HG03039 (cell line): Measurements from ENCODE around the gene ANKS3.
"Not testable (repeated sequence)": the region's sequence is repeated elsewhere in the genome, so short reads cannot be mapped to it uniquely, and the experiment has no call there.

Experiments
- ATAC-seq: cut with Tn5 transposase; IDR thresholded peaks from one replicate; pipeline ENCODE4 v1.9.1; 2021; ENCODE audit warnings: mild to moderate bottlenecking, moderate library complexity; ENCODE audit not compliant: unreplicated experiment

The ANKS3 gene

DNA sequence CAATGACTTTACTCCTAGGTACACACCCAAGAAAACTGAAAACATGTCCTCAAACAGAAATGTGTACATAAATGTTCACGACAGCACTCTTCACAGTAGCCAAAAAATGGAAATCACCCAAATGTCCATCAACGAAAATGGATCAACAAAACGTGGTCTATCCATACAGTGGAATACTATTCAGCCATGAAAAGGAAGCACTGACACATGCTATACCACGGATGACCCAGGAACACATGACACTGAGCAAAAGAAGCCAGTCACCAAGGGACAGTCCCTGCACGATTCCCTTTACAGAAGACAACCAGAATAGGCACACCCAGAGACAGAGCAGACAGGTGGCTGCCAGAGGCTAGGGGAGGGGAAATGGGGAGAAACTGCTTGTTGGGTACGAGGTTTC lies 21.6 kb upstream of the ANKS3 start:
- no peak for ATAC-seq

GRCh38 chr16:4754865-4755264 lies 20.8 kb upstream of the ANKS3 start:
- ATAC-seq: no peak

- ATAC-seq: no peak
Measured at GRCh38 chr16:4753227-4753626, 19.2 kb upstream of the ANKS3 start.

DNA sequence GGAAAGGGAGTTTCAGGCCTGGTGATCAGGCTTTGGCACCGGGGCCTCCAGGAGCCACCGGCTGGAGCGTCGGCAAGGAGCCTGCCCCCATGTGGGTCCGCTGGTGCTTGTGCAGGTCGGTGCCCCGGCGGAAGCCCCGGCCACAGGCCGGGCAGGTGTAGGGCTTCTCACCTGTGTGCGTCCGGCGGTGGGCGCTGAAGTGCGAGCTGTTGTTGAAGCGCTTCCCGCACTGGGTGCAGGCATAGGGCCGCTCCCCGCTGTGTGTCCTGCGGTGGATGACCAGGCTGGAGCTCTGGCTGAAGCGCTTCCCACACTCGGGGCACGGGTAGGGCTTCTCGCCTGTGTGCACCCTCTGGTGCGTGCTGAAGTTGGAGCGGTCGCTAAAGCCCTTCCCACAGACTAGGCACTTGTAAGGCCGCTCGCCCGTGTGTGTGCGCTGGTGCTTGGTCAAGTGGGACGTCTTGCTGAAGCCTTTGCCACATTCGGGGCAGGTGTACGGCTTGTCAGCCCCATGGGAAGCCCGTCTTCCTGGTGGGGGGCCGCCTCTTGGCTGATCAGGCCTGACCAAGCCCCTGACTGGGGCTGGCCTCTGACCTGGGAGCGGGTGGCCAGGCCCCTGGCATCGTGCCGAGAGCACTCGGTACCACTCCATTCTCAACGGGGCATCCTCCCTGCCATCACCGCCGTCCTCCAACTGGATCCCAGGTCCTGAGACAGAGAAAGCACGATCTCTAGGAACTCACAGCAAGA lies 18.5 kb upstream of the ANKS3 start:
- ATAC-seq: no peak

- ATAC-seq: no peak
Measured at GRCh38 chr16:4750896-4751295, 16.8 kb upstream of the ANKS3 start.

GRCh38 chr16:4749700-4750257 lies 15.7 kb upstream of the ANKS3 start:
- ATAC-seq: no peak

DNA sequence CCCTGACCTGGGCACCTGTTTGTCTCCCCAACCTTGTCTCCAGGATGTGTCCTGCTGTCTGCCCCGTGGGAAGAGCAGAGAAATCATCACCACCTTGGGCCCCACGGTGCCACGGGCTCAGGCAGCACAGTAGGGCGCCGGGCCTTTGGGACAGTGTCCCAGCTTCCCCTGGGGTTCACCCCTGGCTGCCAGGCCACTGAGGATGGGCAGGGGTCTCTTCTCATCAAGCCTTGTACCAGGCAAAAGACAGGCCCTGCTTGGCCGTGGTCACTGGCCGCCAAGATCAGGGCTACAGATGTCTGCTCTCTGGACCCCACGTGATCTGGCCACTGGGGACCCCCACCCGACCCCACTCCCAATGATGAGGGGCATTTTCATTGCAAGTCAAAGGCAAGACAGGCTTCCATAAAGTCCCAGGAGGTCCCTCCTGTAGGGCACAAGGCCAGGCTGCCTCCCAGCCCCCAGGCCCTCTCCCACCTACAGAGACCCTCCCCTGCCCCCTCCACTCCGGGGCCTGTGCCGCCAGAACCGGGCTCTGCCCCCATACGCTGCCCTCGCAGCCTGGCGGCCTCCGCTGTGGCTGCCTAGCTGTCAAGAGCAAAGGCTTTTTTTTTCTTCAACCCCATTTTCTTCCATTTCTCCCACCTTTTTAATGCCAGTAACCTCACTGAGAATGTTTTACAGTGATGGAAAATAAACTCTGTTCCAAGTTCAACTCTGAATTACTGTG lies 14.8 kb upstream of the ANKS3 start:
- no peak for ATAC-seq

DNA sequence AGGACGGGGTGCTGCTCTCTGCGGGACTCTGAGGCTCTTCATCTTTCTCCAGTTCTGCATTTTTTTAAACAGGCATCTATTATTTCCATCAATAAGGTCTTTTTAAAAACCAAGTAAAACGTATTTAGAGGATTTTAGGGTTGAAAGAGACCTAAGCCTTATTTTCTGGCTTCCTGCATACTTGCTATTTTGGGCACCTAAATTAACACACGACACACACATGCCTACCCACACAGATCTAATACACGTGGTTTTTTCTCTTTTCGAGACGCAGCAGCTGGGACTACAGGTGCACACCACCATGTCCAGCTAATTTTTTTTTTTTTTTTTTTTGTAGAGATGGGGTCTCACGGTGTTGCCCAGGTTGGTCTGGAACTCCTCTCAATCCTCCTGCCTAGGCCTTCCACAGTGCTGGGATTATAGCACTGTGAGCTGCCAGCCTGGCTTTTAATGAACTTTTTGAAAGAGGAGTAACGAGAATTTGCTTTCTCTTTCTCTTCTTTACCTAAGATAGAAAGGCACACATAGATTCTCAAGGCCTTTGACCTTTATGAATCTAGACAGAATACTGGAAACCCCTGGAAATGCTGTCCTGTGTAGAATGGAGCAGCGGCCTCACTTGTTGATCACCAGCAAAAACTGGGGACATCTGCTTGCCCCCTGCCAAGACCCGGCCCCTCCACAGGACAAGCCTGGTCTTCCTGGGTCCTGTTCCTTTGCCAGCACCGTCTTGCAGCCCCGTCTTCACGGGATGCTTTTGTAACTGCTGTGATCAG lies 14.0 kb upstream of the ANKS3 start:
- ATAC-seq: no peak

DNA sequence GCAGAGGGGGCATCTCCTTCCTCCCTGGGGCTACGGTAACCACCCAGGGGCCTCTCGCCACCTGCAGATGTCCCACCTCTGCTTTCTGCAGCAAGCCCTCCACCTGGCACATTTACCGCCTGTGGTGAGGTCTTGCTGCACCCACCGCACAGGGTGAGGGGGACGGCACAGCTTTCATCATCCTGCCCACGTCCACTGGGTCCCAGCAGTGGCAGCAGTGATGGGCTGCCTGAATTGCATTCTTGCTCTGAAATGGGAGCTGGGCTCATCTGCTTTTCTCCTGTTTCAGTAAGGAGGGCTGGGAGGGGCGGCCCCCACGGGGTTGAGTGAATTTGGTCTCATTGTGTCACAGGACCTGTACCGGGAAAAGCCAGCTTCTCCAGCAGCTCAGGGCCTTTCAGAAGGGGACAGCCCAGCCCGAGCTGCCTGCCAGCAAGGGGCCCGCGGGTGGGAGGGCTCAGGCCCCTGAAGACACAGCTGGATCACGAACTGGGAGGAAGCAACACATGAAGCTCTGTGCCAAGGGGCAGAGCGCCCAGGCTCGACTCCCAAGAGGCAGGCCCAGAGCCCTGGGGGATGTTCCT lies 13.0 kb upstream of the ANKS3 start:
- no peak for ATAC-seq

DNA sequence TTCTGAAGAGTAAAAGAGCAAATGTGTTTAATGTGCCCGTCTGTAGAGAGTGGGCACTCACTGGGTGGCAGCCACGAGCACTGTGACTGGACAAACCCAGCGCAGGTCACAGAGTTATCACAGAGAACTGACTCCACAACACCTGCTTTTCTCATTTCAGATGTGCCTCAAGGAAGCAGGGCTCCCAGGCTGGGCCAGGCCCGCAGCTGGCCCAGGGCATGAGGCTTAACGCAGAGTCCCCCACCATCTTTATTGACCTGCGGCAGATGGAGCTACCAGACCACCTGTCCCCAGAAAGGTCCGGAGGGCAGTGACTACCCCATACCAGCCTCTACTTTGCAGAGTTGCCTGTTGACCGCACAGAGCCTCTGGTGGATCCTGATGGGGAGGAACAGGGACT lies 12.1 kb upstream of the ANKS3 start:
- ATAC-seq: no peak

GRCh38 chr16:4745274-4745569 lies 11.2 kb upstream of the ANKS3 start:
- ATAC-seq: no peak

DNA sequence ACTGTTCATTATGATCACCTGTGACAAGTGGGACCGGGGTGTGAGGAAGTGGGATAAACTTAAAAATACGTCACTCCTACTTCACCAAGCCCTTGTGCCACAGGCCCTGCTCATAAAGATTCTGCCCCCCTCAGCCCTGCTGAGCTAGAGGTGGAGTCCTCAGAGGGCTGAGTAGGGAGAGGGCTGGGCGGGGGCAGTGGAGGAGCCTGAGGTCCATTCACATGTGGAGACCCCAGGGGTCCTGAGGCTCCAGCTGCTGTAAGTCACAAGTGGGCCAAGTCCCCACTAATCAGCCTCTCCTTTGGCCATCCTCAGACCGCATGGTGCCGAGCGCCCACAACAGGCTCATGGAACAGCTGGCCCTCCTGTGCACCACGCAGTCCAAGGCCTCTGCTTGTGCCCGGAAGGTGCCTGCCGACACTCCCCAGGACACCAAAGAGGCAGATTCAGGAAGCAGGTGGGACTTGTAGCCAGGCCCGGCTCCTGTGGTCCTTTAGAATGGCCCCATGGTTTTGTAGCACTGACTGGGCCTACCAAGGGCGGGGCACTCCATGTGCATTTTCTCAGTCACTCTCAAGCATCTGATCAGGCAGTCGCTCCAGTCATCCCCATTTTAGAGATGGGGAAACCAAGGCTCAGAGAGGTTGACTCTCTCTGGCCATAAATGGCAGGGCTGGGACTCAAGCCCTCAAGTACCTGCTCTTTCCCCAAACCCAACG lies 10.6 kb upstream of the ANKS3 start:
- ATAC-seq: no peak

- no peak for ATAC-seq
Measured at GRCh38 chr16:4743226-4743878, 9.3 kb upstream of the ANKS3 start.

DNA sequence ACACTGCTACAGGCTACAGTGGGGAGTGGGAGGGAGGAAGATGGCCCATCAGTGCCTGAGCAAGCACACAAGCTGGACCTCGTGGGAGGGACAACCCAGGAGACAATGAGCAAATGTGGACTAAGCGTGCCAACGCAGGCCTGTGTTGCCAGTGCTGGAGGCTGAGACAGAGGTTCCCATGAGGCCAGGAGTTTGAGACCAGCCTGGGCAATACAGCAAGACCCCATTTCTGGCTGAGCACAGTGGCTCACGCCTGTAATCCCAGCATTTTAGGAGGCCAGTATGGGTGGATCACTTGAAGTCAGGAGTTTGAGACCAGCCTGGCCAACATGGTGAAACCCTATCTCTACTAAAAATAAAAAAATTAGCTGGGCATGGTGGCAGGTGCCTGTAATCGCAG lies 4.3 kb upstream of the ANKS3 start:
- not testable (repeated sequence) for ATAC-seq

GRCh38 chr16:4737545-4737944 lies 3.5 kb upstream of the ANKS3 start:
- no peak for ATAC-seq

DNA sequence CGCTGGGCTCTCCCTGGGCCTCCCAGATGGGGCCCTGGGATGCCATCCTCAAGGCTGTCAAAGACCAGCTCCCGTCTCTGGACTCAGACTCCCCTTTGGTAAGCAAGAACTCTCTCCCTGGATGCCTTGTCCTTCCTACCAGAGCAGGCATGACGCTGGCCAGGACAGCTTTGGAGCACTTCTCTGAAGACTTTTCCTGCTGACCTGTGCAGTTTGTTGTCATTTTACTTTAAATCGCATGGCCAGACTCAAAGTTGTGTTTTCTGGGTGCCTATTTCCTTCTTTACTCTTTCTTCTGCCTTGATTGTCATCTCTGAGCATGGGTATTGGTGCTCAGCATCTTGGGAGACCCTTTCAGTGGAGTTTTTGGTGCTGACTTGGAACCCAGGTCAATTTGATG lies 2.5 kb upstream of the ANKS3 start:
- ATAC-seq: no peak

DNA sequence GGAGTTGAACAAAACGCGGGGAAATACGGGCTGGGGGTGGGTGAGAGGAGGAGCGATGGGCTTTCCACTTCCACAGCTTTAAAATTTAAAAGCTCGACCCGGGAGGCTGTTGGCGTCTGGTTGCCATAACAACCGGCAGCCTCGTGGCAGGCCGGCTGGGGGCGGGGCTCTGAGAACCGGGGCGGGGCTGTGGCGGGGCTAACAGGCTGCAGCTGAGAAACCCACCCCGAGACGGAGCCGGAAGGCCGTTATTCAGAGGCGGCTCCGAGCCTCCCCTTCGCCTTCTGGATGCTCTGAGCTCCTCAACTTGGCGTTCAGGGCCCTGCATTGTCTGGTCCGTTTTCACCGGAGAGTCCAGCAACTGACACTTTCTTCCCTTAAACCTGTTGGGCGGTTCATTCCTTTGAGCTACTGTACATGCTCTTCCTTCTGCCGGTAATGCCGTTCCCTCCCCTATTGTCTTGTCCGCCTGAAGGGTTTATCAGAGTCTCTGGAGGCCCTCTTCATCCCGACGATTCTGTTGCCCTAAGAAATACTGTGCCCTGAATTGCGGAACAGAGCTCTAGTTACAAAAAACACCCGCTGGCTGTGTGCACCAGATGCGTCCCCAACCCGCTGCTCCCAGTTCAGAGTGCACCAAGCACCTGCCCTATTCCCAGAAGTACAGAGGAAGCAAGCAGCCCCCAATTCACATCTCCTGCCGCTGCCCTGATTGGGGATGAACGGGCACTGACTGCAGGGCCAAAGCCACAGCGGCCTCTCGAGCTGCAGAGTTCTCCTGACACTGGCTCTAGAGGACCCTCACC lies 862 bp upstream of the ANKS3 start:
- ATAC-seq: peak; percentile 47

DNA sequence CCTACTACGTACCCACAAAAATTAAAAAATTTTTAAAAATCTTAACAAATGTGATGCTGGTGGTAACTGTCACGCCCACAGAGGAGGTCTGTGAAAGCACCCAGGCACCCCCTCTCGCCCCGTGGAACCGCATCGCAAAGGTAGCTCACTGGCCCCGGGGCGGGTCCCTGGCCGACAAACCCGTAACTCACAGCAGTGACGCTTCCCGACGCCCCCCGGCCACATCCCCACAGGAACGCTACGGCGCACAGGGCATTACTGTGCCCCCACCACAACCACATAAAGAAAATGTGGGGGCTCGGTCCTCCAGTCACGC lies 366 bp downstream of the ANKS3 start:
- peak; percentile 10 for ATAC-seq

- no peak for ATAC-seq
Measured at GRCh38 chr16:4733211-4733742, 794 bp downstream of the ANKS3 start.
